H9 (cell line): Measurements from ENCODE around the gene COQ10B. TPM values are rescaled to one million over a fixed set of nuclear protein-coding genes. Genes with fewer than 3 reads are reported as not detected.

Source experiments
- DNase-seq: peaks from one replicate; pipeline ENCODE4 v3.0.0-alpha.2; 2017
- H2AFZ ChIP-seq: one replicate; pipeline ENCODE4 v1.6.1; 2013; ENCODE audit warnings: mild to moderate bottlenecking, low read length, control low read depth, moderate library complexity
- H2AK5ac ChIP-seq: 2 replicates; pipeline ENCODE4 v1.6.1; 2013; ENCODE audit warnings: low read length, control low read depth, mixed read lengths; ENCODE audit not compliant: insufficient read length
- H2BK120ac ChIP-seq: one replicate; pipeline ENCODE4 v1.6.1; 2013; ENCODE audit warnings: low read depth, mild to moderate bottlenecking, low read length, control low read depth, inconsistent platforms; ENCODE audit not compliant: poor library complexity, severe bottlenecking
- H2BK12ac ChIP-seq: 2 replicates; pipeline ENCODE4 v1.6.1; 2013; ENCODE audit warnings: low read length, control low read depth, mixed read lengths, low read depth; ENCODE audit not compliant: insufficient read length
- H2BK15ac ChIP-seq: 2 replicates; pipeline ENCODE4 v1.6.1; 2013; ENCODE audit warnings: low read depth, low read length, control low read depth
- H2BK20ac ChIP-seq: one replicate; pipeline ENCODE4 v1.6.1; 2013; ENCODE audit warnings: low read depth, mild to moderate bottlenecking, low read length, control low read depth, inconsistent platforms; ENCODE audit not compliant: poor library complexity, severe bottlenecking
- H2BK5ac ChIP-seq: 2 replicates; pipeline ENCODE4 v1.6.1; 2013; ENCODE audit warnings: low read length, control low read depth, mixed read lengths; ENCODE audit not compliant: insufficient read length
- H3K14ac ChIP-seq: 2 replicates; pipeline ENCODE4 v1.6.1; 2013; ENCODE audit warnings: low read length, control low read depth; ENCODE audit not compliant: insufficient read depth
- H3K18ac ChIP-seq: 2 replicates; pipeline ENCODE4 v1.6.1; 2013; ENCODE audit warnings: low read depth, mild to moderate bottlenecking, mixed read lengths, low read length, control low read depth; ENCODE audit not compliant: insufficient read length
- H3K23ac ChIP-seq: 2 replicates; pipeline ENCODE4 v1.6.1; 2013; ENCODE audit warnings: low read length, control low read depth, mixed read lengths, low read depth; ENCODE audit not compliant: insufficient read length
- H3K23me2 ChIP-seq: 2 replicates; pipeline ENCODE4 v1.6.1; 2013; ENCODE audit warnings: low read depth, mild to moderate bottlenecking, mixed read lengths, low read length, control low read depth; ENCODE audit not compliant: insufficient read length, poor library complexity, severe bottlenecking
- H3K27ac ChIP-seq: 2 replicates; pipeline ENCODE4 v1.5.1; 2013; ENCODE audit warnings: low read length, control low read depth, mixed read lengths, low read depth; ENCODE audit not compliant: insufficient read length
- H3K27me3 ChIP-seq: 2 replicates; pipeline ENCODE4 v1.6.1; 2013; ENCODE audit warnings: low read length, control low read depth, inconsistent platforms; ENCODE audit not compliant: insufficient read depth
- H3K4ac ChIP-seq: 2 replicates; pipeline ENCODE4 v1.6.1; 2013; ENCODE audit warnings: low read depth, mild to moderate bottlenecking, control low read depth, inconsistent platforms, low read length, moderate library complexity
- H3K4me1 ChIP-seq: 2 replicates; pipeline ENCODE4 v1.6.1; 2013; ENCODE audit warnings: low read length, control low read depth, inconsistent platforms; ENCODE audit not compliant: insufficient read depth
- H3K4me2 ChIP-seq: 2 replicates; pipeline ENCODE4 v1.6.1; 2013; ENCODE audit warnings: low read length, control low read depth, mixed read lengths; ENCODE audit not compliant: insufficient read length, insufficient read depth
- H3K56ac ChIP-seq: 2 replicates; pipeline ENCODE4 v1.6.1; 2013; ENCODE audit warnings: low read depth, mild to moderate bottlenecking, mixed read lengths, low read length, control low read depth; ENCODE audit not compliant: insufficient read length
- H3K79me1 ChIP-seq: 2 replicates; pipeline ENCODE4 v1.6.1; 2013; ENCODE audit warnings: low read depth, mild to moderate bottlenecking, moderate library complexity, low read length, control low read depth, inconsistent platforms; ENCODE audit not compliant: insufficient read depth, poor library complexity, severe bottlenecking
- H3K79me2 ChIP-seq: 2 replicates; pipeline ENCODE4 v1.6.1; 2013; ENCODE audit warnings: low read length, control low read depth, inconsistent platforms; ENCODE audit not compliant: insufficient read depth
- H3K9ac ChIP-seq: 2 replicates; pipeline ENCODE4 v1.6.1; 2013; ENCODE audit warnings: low read length, control low read depth, mixed read lengths; ENCODE audit not compliant: insufficient read length; ENCODE audit errors: extremely low read depth
- H3K9me3 ChIP-seq: one replicate; pipeline ENCODE4 v1.6.1; 2013; ENCODE audit warnings: low read depth, low read length, inconsistent platforms; ENCODE audit not compliant: control insufficient read depth
- H3T11ph ChIP-seq: one replicate; pipeline ENCODE4 v1.6.1; 2013; ENCODE audit warnings: mild to moderate bottlenecking, low read length, control low read depth, inconsistent platforms
- H4K20me1 ChIP-seq: one replicate; pipeline ENCODE4 v1.6.1; 2013; ENCODE audit not compliant: control insufficient read depth, insufficient read length, insufficient read depth
- H4K5ac ChIP-seq: 2 replicates; pipeline ENCODE4 v1.6.1; 2013; ENCODE audit warnings: low read depth, mild to moderate bottlenecking, mixed read lengths, low read length, control low read depth; ENCODE audit not compliant: insufficient read length
- H4K8ac ChIP-seq: replicated peaks from 2 replicates; pipeline ENCODE4 v1.6.1; 2013; ENCODE audit warnings: low read length, control low read depth, mixed read lengths, low read depth; ENCODE audit not compliant: insufficient read length
- H4K91ac ChIP-seq: 2 replicates; pipeline ENCODE4 v1.6.1; 2013; ENCODE audit warnings: low read depth, mild to moderate bottlenecking, moderate library complexity, mixed read lengths, low read length, control low read depth; ENCODE audit not compliant: insufficient read length
- H3K27ac Mint-ChIP-seq, 3 experiments: 2 replicates in 2 of 3; 3 replicates in 1 of 3; pipeline ENCODE4 v1.8.0; 2020 to 2021; ENCODE audit warnings: mixed read lengths in 3 of 3, mild to moderate bottlenecking in 1 of 3, moderate library complexity in 1 of 3
- H3K27me3 Mint-ChIP-seq: 2 replicates; pipeline ENCODE4 v1.8.0; 2021; ENCODE audit warnings: low read depth, mild to moderate bottlenecking, moderate library complexity, mixed read lengths
- H3K36me3 Mint-ChIP-seq, 3 experiments: 2 replicates in 2 of 3; 3 replicates in 1 of 3; pipeline ENCODE4 v1.8.0; 2020 to 2021; ENCODE audit warnings: low read depth in 3 of 3, mixed read lengths in 3 of 3; ENCODE audit not compliant: insufficient read depth in 1 of 3
- H3K4me1 Mint-ChIP-seq, 2 experiments: 2 replicates each; pipeline ENCODE4 v1.8.0; 2020; ENCODE audit warnings: mixed read lengths in 2 of 2
- H3K4me3 Mint-ChIP-seq, 2 experiments: 2 replicates in 1 of 2; 3 replicates in 1 of 2; pipeline ENCODE4 v1.8.0; 2020 to 2021; ENCODE audit warnings: mild to moderate bottlenecking in 2 of 2, mixed read lengths in 2 of 2, moderate library complexity in 1 of 2
- H3K9me3 Mint-ChIP-seq, 2 experiments: 2 replicates in 1 of 2; 3 replicates in 1 of 2; pipeline ENCODE4 v1.8.0; 2020; ENCODE audit warnings: mild to moderate bottlenecking in 2 of 2, mixed read lengths in 2 of 2, moderate library complexity in 1 of 2
- WGBS: extraction: QIAGEN DNeasy Blood & Tissue Kit; methylation state at CpG from one replicate; pipeline ENCODE4 v1.1.7; 2013; ENCODE audit warnings: missing lambda C conversion rate, low lambda C conversion rate, mixed read lengths; ENCODE audit not compliant: insufficient read length; ENCODE audit errors: extremely low coverage; 5-methylcytosine and 5-hydroxymethylcytosine counted together
- total RNA-seq: library from RNA; stranded (reverse); gene quantifications from 2 replicates; pipeline ENCODE4 v1.2.1, GENCODE V29; 2021
- TF ChIP-seq, protein P1 (sequence below): fragments of 200-600 bp; sonication (generic); conservative IDR thresholded peaks from 3 replicates; pipeline ENCODE4 v1.8.0; 2021; ENCODE audit warnings: antibody characterized with exemption, mild to moderate bottlenecking

Gene COQ10B
- total RNA-seq, 1 experiment from 2014 or later = 16.2 TPM

DNA sequence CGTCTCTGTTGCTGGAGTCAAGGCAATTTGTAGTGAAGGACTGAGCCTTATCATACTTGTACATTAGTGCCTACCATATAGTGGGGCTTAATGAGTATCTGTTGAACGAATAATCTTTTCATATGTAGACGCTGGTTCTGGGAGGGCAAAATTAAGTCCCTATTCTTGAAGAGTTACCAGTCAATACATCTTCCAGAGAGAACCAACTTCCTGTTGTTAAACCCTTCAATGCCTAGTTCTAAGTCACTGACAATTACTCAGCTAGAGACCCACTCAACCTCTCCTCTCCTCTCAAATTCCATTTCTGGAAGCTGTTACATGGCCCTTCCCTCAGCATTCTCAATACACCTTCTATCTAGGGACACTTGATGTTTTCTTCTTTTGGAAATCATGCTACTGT is 61.4 kb downstream of the COQ10B start:
- H3K9me3 Mint-ChIP-seq = no peaks in the 10 kb centered on the region; a peak in 1 of 5 replicates
- H2BK120ac ChIP-seq = no peak overlapping the region
- WGBS = no CpG with 5 or more reads among the region's 3 CpGs
- H2BK5ac ChIP-seq = no peak overlapping the region
- no peak overlapping the region for H2BK15ac ChIP-seq
- H3K4me1 ChIP-seq = 0 out of 2 replicates have a peak, but pooled peaks cover 3% of the 10 kb centered on the region
- no peaks in the 10 kb centered on the region; the same call in 1 of the 2 replicates for H3K27me3 Mint-ChIP-seq
- H3K4me2 ChIP-seq = peak overlapping the region; percentile 63
- DNase-seq = no peak
- peaks cover 7% of the 10 kb centered on the region for H3K23me2 ChIP-seq
- no peak overlapping the region for H3K27ac ChIP-seq
- no peak overlapping the region for H4K91ac ChIP-seq
- peaks cover 15 to 23% of the 10 kb centered on the region in 2 experiments for H3K4me1 Mint-ChIP-seq
- H3K14ac ChIP-seq = no peak overlapping the region
- peaks cover 0 to 8% (median 3%) of the 10 kb centered on the region in 3 experiments; a peak in 2 of 7 replicates for H3K36me3 Mint-ChIP-seq
- no peak overlapping the region for H4K8ac ChIP-seq
- peak overlapping the region in 1 of 3 experiments; percentile 22; a peak in 1 of 7 replicates for H3K27ac Mint-ChIP-seq
- H4K5ac ChIP-seq = no peak overlapping the region
- no peaks in the 10 kb centered on the region for H3K79me1 ChIP-seq
- H3K4me3 Mint-ChIP-seq = peak overlapping the region; percentile 85 to 92
- H2BK12ac ChIP-seq = no peak overlapping the region
- no peak overlapping the region for H2BK20ac ChIP-seq
- H3K9ac ChIP-seq = no peak overlapping the region
- no peak overlapping the region for H3K23ac ChIP-seq
- peaks cover 16% of the 10 kb centered on the region; the same call in 1 of the 2 replicates for H3K79me2 ChIP-seq
- H3K27me3 ChIP-seq = no peaks in the 10 kb centered on the region
- no peak overlapping the region for H2AK5ac ChIP-seq
- H3K18ac ChIP-seq = no peak overlapping the region
- H3K4ac ChIP-seq = no peak overlapping the region
- TF ChIP-seq, protein P1, sequence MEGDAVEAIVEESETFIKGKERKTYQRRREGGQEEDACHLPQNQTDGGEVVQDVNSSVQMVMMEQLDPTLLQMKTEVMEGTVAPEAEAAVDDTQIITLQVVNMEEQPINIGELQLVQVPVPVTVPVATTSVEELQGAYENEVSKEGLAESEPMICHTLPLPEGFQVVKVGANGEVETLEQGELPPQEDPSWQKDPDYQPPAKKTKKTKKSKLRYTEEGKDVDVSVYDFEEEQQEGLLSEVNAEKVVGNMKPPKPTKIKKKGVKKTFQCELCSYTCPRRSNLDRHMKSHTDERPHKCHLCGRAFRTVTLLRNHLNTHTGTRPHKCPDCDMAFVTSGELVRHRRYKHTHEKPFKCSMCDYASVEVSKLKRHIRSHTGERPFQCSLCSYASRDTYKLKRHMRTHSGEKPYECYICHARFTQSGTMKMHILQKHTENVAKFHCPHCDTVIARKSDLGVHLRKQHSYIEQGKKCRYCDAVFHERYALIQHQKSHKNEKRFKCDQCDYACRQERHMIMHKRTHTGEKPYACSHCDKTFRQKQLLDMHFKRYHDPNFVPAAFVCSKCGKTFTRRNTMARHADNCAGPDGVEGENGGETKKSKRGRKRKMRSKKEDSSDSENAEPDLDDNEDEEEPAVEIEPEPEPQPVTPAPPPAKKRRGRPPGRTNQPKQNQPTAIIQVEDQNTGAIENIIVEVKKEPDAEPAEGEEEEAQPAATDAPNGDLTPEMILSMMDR = no peak
- no peak overlapping the region for H3K56ac ChIP-seq
- H3K9me3 ChIP-seq = no peaks in the 10 kb centered on the region
- H4K20me1 ChIP-seq = no peaks in the 10 kb centered on the region
- no peak overlapping the region for H2AFZ ChIP-seq
- H3T11ph ChIP-seq = no peak overlapping the region
